ENCODE results near the gene TMEM108. TPM values are rescaled to one million over a fixed set of nuclear protein-coding genes. Genes with fewer than 3 reads are reported as not detected.

Gene TMEM108
- polyA plus RNA-seq, 1 donor (not counting 4 experiments of a cell fraction or from before 2014, with no cell fraction given) = not detected

- dilution Hi-C loops (cut with MboI; ENCODE audit: extremely low pct_ligation_motif_present, low sequenced_read_pairs) = no loop called here
- no peak for FAIRE-seq
- no peak overlapping the region for H3K4me2 ChIP-seq (ENCODE audit: control insufficient read depth, extremely low read depth, insufficient read depth, low read depth, low read length)
- H3K27me3 ChIP-seq (ENCODE audit: control insufficient read depth, extremely low read depth, insufficient read depth, low read length) = no peaks in the 10 kb centered on the region
- no peaks in the 10 kb centered on the region for H3K79me2 ChIP-seq (ENCODE audit: control insufficient read depth, insufficient read depth, low read length)
- H3K4me1 ChIP-seq (ENCODE audit: control insufficient read depth, extremely low read depth, insufficient read depth, low read length) = peaks cover 3% of the 10 kb centered on the region
- no peak overlapping the region for H3K4me3 ChIP-seq (ENCODE audit: control insufficient read depth in 2 of 3, extremely low read depth in 1 of 3, insufficient read depth in 2 of 3, low read depth in 1 of 3, low read length in 3 of 3)
- H3K36me3 ChIP-seq (ENCODE audit: control insufficient read depth in 2 of 2, extremely low read depth in 1 of 2, insufficient read depth in 2 of 2, low read length in 2 of 2) = no peaks in the 10 kb centered on the region
- no peak overlapping the region for H3K27ac ChIP-seq (ENCODE audit: control insufficient read depth, insufficient read depth, low read length)
- H3K9me3 ChIP-seq (ENCODE audit: control insufficient read depth, low read depth, low read length) = no peaks in the 10 kb centered on the region
- H4K20me1 ChIP-seq (ENCODE audit: control insufficient read depth, extremely low read depth, insufficient read depth, low read length) = no peaks in the 10 kb centered on the region
- DNase-seq (ENCODE audit: low read depth, low spot score) = no peak
- no peak overlapping the region for H2AFZ ChIP-seq (ENCODE audit: control insufficient read depth, low read length)
- H3K9ac ChIP-seq (ENCODE audit: control insufficient read depth, extremely low read depth, insufficient read depth, low read length) = no peak overlapping the region
- TF ChIP-seq EZH2 (IDR thresholded peaks at IDR 0.05; ENCODE audit: low read length) = no peak
- TF ChIP-seq, protein P1, sequence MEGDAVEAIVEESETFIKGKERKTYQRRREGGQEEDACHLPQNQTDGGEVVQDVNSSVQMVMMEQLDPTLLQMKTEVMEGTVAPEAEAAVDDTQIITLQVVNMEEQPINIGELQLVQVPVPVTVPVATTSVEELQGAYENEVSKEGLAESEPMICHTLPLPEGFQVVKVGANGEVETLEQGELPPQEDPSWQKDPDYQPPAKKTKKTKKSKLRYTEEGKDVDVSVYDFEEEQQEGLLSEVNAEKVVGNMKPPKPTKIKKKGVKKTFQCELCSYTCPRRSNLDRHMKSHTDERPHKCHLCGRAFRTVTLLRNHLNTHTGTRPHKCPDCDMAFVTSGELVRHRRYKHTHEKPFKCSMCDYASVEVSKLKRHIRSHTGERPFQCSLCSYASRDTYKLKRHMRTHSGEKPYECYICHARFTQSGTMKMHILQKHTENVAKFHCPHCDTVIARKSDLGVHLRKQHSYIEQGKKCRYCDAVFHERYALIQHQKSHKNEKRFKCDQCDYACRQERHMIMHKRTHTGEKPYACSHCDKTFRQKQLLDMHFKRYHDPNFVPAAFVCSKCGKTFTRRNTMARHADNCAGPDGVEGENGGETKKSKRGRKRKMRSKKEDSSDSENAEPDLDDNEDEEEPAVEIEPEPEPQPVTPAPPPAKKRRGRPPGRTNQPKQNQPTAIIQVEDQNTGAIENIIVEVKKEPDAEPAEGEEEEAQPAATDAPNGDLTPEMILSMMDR (optimal IDR thresholded peaks at IDR 0.05 in 1 of 3, IDR thresholded peaks at IDR 0.05 in 1 of 3, conservative IDR thresholded peaks at IDR 0.05 in 1 of 3; ENCODE audit: extremely low read depth in 1 of 3, insufficient read depth in 2 of 3, low read length in 3 of 3) = no peak
- H3K9me1 ChIP-seq (ENCODE audit: control insufficient read depth, extremely low read depth, insufficient read depth, low read length) = no peaks in the 10 kb centered on the region
Observed at GRCh38 chr3:133124511-133124910, 86.3 kb downstream of the TMEM108 start.

- H3K9me1 ChIP-seq (ENCODE audit: control insufficient read depth, extremely low read depth, insufficient read depth, low read length) = no peaks in the 10 kb centered on the region
- H4K20me1 ChIP-seq (ENCODE audit: control insufficient read depth, extremely low read depth, insufficient read depth, low read length) = no peaks in the 10 kb centered on the region
- TF ChIP-seq EZH2 (IDR thresholded peaks at IDR 0.05; ENCODE audit: low read length) = no peak
- TF ChIP-seq, protein P1 (optimal IDR thresholded peaks at IDR 0.05 in 1 of 3, IDR thresholded peaks at IDR 0.05 in 1 of 3, conservative IDR thresholded peaks at IDR 0.05 in 1 of 3; ENCODE audit: extremely low read depth in 1 of 3, insufficient read depth in 2 of 3, low read length in 3 of 3) = no peak
- dilution Hi-C loops (cut with MboI; ENCODE audit: extremely low pct_ligation_motif_present, low sequenced_read_pairs) = no loop called here
- H3K36me3 ChIP-seq (ENCODE audit: control insufficient read depth in 2 of 2, extremely low read depth in 1 of 2, insufficient read depth in 2 of 2, low read length in 2 of 2) = no peaks in the 10 kb centered on the region
- no peak for FAIRE-seq
- H3K4me2 ChIP-seq (ENCODE audit: control insufficient read depth, extremely low read depth, insufficient read depth, low read depth, low read length) = no peak overlapping the region
- DNase-seq (ENCODE audit: low read depth, low spot score) = no peak
- peaks cover 3% of the 10 kb centered on the region for H3K4me1 ChIP-seq (ENCODE audit: control insufficient read depth, extremely low read depth, insufficient read depth, low read length)
- no peak overlapping the region for H2AFZ ChIP-seq (ENCODE audit: control insufficient read depth, low read length)
- H3K79me2 ChIP-seq (ENCODE audit: control insufficient read depth, insufficient read depth, low read length) = no peaks in the 10 kb centered on the region
- H3K27me3 ChIP-seq (ENCODE audit: control insufficient read depth, extremely low read depth, insufficient read depth, low read length) = no peaks in the 10 kb centered on the region
- H3K27ac ChIP-seq (ENCODE audit: control insufficient read depth, insufficient read depth, low read length) = no peak overlapping the region
- H3K4me3 ChIP-seq (ENCODE audit: control insufficient read depth in 2 of 3, extremely low read depth in 1 of 3, insufficient read depth in 2 of 3, low read depth in 1 of 3, low read length in 3 of 3) = no peak overlapping the region
- H3K9ac ChIP-seq (ENCODE audit: control insufficient read depth, extremely low read depth, insufficient read depth, low read length) = no peak overlapping the region
- no peaks in the 10 kb centered on the region for H3K9me3 ChIP-seq (ENCODE audit: control insufficient read depth, low read depth, low read length)
Observed at GRCh38 chr3:133125171-133125570, 87.0 kb downstream of the TMEM108 start.

All from keratinocyte (primary cell).